NK-92 treated with Interleukin-12 subunit alpha and Interleukin-12 subunit beta, amount 100 ng/mL, for 24 hours (cell line): ENCODE measurements around the gene LCE1E.

Experiments
- DNase-seq: peaks from one replicate; lab custom pipeline; 2025; lab: John Stamatoyannopoulos, UW

Gene LCE1E

DNA sequence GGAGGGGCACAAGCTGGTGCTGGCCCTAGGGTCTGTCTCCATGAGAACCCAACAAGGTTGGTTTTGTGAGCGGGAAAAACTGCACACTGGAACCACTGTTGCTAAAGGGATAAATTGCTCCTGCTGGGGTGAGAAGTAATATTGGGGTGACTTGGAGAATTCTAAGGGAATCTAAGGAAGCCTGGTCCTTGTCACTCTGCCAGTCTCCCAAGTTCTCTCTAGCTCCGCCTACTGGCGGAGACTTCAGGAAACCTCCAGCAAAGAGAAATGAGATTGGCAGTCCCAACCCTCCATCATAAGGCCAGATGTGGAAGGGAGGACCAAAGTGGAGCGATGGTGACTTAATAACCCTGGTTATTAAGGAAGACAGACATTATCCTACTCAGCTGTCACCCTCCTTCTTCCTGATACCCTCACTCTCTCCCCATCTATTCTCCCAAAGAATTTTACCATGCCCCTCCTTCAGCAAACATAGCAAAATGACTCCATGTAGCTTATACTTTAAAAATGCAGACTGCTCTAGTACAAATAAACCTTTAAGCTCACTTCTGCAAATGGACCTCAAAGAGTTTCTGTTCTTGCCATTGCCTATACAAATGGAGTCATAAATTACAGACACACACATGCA lies 8.4 kb upstream of the LCE1E start:
- DNase-seq: no peak

DNA sequence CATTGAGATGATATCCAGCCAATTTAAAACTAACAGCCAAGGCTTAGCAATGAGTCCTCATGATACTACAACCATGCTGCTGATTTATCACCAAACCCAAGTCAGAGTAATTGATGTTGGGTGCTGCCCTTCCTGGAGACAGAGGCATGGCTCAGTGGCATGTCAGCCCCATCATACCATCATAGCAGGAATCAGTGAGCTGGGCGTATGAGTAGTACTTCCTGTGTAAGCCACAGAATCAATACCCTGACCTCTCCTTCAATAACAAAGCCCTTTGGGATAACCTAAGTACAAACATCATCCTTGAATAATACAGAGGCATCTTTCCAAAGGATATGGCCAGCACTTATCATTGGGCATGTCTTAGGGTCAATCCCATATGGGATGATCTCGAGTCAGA lies 3.0 kb upstream of the LCE1E start:
- no peak for DNase-seq

DNA sequence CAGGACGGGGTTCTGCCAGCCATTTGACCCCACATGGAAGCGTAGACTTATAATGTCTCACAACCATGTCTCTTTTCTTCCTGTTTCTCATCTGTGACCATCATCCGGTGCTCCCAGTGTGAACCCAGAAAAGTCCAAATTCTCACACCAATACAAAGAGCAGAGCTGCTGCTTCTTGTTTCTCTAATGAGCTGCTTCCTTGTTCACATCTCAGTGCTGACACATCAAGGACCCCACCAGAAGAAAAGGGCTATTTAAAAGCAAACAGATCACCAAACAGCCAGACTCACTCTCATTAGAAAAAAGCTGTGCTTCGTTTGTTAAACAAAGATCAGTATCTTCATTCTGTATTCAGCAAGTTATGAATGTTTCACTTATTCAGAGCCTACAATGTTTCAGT lies 9.6 kb downstream of the LCE1E start:
- no peak for DNase-seq

DNA sequence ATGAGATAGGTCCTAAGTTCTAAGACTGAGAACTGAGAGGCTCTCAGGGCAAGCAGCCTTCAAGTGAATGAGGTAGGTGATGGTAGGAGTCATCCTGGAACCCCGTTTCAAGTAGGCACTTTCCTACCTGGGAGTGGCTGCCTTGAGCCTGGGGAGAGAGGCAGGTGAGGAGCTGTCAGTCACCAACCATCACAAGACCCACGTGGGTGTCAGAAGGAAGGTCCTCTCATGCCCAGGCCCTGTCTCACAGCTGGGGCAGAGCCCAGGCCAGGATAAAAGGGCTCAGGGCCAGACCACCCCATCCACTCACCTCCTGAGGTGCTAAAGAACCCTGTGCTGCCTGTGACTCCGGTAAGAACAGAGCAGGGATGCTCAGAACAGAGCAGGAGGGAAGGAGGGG lies 10.4 kb downstream of the LCE1E start, which contains the start of gene LCE1D:
LCE1D (plus strand) TSS at position 301 of the 400 bp plus-strand sequence. CDS start 1,074 bp downstream, outside the sequence.
- no peak for DNase-seq

DNA sequence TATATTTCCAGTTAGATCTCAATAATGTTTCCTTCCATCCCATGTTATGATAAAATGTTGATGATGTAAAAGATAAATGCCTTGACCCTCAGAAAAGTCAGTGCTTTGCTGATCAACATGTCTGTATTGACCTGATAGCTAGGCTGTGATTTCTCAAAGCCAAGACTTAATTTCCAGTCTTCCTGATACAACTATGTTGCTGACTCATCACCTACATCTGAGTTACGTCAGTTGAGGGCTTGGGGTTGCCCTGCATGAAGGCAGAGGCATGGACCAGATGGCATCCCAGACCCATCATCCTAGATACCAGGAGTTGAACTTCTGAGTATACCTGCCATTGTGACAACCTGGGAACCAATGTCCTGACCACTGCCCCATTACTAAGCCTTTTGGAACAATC lies 15.3 kb downstream of the LCE1E start:
- no peak for DNase-seq

DNA sequence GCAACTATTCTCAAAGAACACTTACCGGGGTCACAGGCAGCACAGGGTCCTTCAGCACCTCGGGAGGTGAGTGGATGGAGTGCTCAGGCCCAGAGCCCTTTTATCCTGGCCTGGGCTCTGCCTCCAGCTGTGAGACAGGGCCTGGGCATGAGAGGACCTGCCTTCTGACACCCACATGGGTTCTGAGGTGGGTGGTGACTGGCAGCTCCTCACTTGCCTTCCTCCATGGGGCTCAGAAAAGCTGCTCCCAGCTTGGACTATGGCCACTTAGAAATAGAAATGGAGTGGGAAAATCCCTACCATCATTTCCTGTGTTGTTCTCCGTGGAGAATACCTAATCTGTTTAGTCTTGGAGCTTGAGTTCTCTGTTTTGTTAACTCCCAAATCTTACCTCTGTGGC lies 20.5 kb downstream of the LCE1E start, which contains the start of gene LCE1C:
LCE1C (minus strand) TSS at position 76 of the 400 bp plus-strand sequence. CDS start 1,173 bp downstream, outside the sequence.
- no peak for DNase-seq

DNA sequence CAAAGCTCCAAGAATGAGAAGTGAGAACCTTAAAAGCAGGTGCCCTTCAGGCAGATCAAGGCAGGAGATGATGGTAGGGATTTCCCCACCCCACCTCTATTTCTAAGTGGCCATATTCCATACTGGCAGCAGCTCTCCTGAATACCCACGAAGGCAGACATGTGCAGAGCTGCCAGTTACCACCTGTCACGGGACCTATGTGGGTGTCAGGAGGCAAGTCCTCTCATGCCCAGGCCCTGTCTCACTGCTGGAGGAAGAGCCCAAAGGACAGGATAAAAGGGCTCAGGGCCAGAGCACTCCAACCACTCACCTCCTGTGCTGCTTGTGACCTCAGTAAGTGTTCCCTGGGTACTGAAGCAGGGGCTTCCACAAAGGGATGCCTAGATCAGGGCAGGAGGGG lies 25.0 kb downstream of the LCE1E start:
- DNase-seq: no peak

DNA sequence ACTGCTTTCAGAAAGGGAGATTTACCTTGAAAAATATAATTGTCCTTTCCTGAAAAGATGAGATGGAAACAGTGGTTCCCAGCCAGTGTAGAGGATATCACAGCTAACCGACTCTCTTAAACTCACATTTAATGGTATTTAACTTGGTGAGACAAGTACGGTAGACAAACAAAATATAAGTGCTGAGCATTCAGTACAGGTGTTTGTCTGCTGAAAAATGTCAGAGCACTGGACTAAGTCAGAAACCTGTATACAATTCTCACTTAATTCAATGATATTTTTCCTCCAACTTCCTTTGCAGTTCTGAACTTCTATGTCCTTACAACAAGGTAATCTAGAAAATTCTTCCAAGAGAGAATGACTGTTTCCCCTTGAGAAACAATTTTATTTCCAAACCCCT lies 25.6 kb downstream of the LCE1E start, which contains the start of gene LCE1B:
LCE1B (plus strand) TSS at position 301 of the 400 bp plus-strand sequence. CDS start 476 bp downstream, outside the sequence.
- DNase-seq: no peak

DNA sequence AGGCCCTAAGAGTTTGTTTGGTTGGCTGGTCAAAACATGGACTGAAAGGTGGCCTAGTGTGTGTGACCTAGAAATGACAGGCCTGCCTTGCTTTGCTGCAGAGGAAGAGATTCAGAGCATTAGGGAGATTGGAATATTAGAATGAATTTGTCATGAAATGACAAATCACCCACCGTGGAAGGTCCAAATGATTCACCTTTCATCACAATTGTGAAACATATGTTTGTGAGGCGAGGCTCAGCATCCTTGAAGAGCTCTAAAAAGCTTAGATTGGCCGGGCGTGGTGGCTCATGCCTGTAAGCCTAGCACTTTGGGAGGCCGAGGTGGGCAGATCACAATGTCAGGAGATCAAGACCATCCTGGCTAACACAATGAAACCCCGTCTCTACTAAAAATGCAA lies 31.3 kb downstream of the LCE1E start:
- DNase-seq: no peak

DNA sequence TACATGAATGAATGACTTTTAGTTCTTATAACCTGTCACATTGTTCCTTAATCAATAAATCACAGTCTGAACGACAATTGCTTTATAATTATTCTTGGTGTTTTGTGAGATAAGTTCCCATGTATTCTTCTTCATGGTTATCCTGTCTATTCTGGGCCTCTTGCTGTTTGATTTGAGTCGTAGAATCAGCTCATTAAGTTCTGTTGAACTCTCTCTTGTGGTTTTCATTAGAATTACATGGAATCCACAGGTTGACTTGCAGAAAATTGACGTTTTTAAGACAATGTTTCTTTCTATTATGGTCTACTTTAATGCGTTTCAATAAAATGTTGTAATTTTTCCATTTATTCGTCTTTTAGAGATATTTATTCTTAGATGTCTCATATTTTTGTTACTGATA lies 37.2 kb downstream of the LCE1E start:
- no peak for DNase-seq

DNA sequence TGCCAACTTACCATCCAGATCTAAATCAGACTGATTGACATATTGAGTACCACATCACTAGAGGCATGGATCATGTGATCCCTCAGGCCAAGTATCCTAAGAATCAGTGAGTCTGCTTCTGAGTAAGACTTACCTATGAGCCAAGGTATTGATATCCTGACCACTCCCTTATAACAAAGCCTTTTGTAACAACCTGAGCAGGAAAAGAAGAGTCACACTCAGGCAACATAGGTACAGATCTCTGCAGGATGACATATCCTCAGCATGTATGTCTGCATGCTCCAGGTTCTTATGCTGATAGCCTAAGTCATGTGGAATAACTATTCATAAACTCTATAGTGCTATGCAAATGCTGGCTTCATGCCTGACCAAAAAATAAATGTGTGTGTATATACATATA lies 38.9 kb downstream of the LCE1E start:
- no peak for DNase-seq

DNA sequence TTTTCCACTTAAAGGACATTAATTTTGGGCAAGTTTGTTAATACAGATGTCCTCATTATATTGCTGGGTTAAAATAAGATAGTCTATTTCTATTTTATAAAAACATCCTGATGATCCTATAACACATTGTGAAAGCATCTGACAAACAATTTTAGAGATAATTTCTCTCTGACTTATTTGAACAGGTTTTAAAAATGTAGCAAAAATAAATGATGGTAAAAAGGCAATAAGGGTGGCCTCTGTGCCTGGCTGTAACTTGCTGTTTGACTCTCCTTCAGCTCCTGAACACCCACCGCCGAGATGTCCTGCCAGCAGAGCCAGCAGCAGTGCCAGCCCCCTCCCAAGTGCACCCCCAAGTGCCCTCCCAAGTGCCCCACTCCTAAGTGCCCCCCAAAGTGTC lies 41.1 kb downstream of the LCE1E start, which contains the start of gene LCE1A:
LCE1A (plus strand) TSS at position 301 of the 400 bp plus-strand sequence; CDS start at position 301, 0 bp downstream.
- DNase-seq: no peak

DNA sequence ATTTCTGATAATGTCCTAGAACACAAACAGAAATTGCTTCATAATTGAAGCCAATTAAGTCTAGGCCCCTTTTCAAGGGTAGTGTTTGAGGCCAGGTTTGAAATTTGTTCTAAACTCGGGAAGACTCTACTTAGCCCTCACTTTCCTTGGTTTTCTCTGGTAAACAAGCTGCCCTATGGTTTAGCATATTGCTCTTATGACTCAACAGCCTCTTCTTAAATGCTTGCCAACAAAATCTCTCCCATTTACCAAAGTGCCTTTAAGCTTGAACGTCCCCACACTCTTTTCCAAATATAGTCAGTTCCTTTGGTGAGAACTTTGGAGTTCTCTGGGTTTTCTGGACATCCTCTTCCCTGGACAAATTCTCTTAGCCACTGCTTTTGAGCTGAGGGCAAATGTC lies 50.8 kb downstream of the LCE1E start:
- no peak for DNase-seq
